BE2C (cell line): Measurements from ENCODE around the gene TNFSF8. TPM values are rescaled to one million over a fixed set of nuclear protein-coding genes. Genes with fewer than 3 reads are reported as not detected.

ENCODE experiments used
- DNase-seq: peaks from one replicate; pipeline ENCODE4 v3.0.0-alpha.2; 2020
- H3K27me3 ChIP-seq: fragments of 250-450 bp; sonication (Bioruptor Pico); 2 replicates; pipeline ENCODE4 v1.5.1; 2020; ENCODE audit warnings: mild to moderate bottlenecking
- H3K36me3 ChIP-seq: fragments of 250-450 bp; sonication (Bioruptor Pico); 2 replicates; pipeline ENCODE4 v1.5.1; 2020; ENCODE audit warnings: mild to moderate bottlenecking
- H3K4me1 ChIP-seq: fragments of 250-450 bp; sonication (Bioruptor Pico); 2 replicates; pipeline ENCODE4 v1.5.1; 2020
- H3K4me3 ChIP-seq: 2 replicates; pipeline ENCODE4 v1.5.1; 2011; ENCODE audit warnings: low read depth, low read length
- H3K9me3 ChIP-seq: fragments of 250-450 bp; sonication (Bioruptor Pico); 2 replicates; pipeline ENCODE4 v1.5.1; 2020
- CTCF ChIP-seq: IDR thresholded peaks from 2 replicates; pipeline ENCODE4 v1.5.1; 2012; ENCODE audit warnings: mild to moderate bottlenecking, low read depth, low read length
- polyA plus RNA-seq: library from polyadenylated mRNA; unstranded; fragments of >200 nt; gene quantifications from one replicate; pipeline ENCODE4 v1.2.1, GENCODE V29; 2012; ENCODE audit warnings: low read depth, missing spikeins; ENCODE audit not compliant: insufficient read length, insufficient read depth

Gene TNFSF8
- polyA plus RNA-seq: not detected

- Histone ChIP-seq H3K4me1 (no peaks in the 10 kb centered on the region), H3K27me3 (no peaks in the 10 kb centered on the region)
Observed at GRCh38 chr9:114930056-114930812, at the start of gene TNFSF8. TSS of gene TNFSF8 (minus strand) at chr9:114930591. CDS start at chr9:114930303, 288 bp downstream.

GRCh38 chr9:114973216-114973615 lies 42.8 kb upstream of the TNFSF8 start:
- no peaks in the 10 kb centered on the region for H3K36me3 ChIP-seq
- no peaks in the 10 kb centered on the region for H3K27me3 ChIP-seq
- no peaks in the 10 kb centered on the region for H3K4me1 ChIP-seq
- no peak for TF ChIP-seq CTCF
- H3K4me3 ChIP-seq: no peak overlapping the region
- H3K9me3 ChIP-seq: no peaks in the 10 kb centered on the region
- no peak for DNase-seq

More at GRCh38 chr9:114930056-114930812, at the start of gene TNFSF8:
- DNase-seq: no peak
- no peak for TF ChIP-seq CTCF
- Histone ChIP-seq H3K4me3 (no peak within 1 kb of the TSS), H3K9me3 (no peaks in the 10 kb centered on the region), H3K36me3 (no peaks in the 10 kb centered on the region)

- H3K27me3 ChIP-seq: no peaks in the 10 kb centered on the region
- no peaks in the 10 kb centered on the region for H3K9me3 ChIP-seq
- H3K4me1 ChIP-seq: no peaks in the 10 kb centered on the region
- no peaks in the 10 kb centered on the region for H3K36me3 ChIP-seq
- TF ChIP-seq CTCF: no peak
- no peak for DNase-seq
- no peak overlapping the region for H3K4me3 ChIP-seq
Observed at GRCh38 chr9:114972510-114973136, 42.2 kb upstream of the TNFSF8 start.

GRCh38 chr9:114969269-114969668 lies 38.9 kb upstream of the TNFSF8 start:
- Histone ChIP-seq H3K9me3 (no peaks in the 10 kb centered on the region), H3K27me3 (no peaks in the 10 kb centered on the region), H3K4me3 (no peak overlapping the region), H3K36me3 (no peaks in the 10 kb centered on the region), H3K4me1 (no peaks in the 10 kb centered on the region)
- no peak for TF ChIP-seq CTCF
- no peak for DNase-seq

- no peak for DNase-seq
- no peak for TF ChIP-seq CTCF
- no peaks in the 10 kb centered on the region for H3K4me1 ChIP-seq
Observed at GRCh38 chr9:114968671-114969070, 38.3 kb upstream of the TNFSF8 start.

GRCh38 chr9:114965564-114965963 lies 35.2 kb upstream of the TNFSF8 start:
- no peak for DNase-seq
- Histone ChIP-seq H3K27me3 (no peaks in the 10 kb centered on the region), H3K36me3 (no peaks in the 10 kb centered on the region), H3K4me1 (no peaks in the 10 kb centered on the region), H3K4me3 (no peak overlapping the region), H3K9me3 (no peaks in the 10 kb centered on the region)
- no peak for TF ChIP-seq CTCF

More at GRCh38 chr9:114968671-114969070, 38.3 kb upstream of the TNFSF8 start:
- Histone ChIP-seq H3K27me3 (no peaks in the 10 kb centered on the region), H3K36me3 (no peaks in the 10 kb centered on the region), H3K9me3 (no peaks in the 10 kb centered on the region), H3K4me3 (no peak overlapping the region)
